OCI-LY1 (cell line): ENCODE measurements around the gene JPH3.

Experiments used
- CTCF ChIP-seq: fragments of 200-600 bp; sonication (generic), shearing (Covaris generic); IDR thresholded peaks from 2 replicates; pipeline ENCODE4 v1.5.1; 2017; ENCODE audit warnings: mild to moderate bottlenecking, antibody characterized with exemption, low read length, moderate library complexity, mixed read lengths
- EZH2 ChIP-seq: fragments of 200-600 bp; sonication (generic), shearing (Covaris generic); IDR thresholded peaks from 2 replicates; pipeline ENCODE4 v1.8.0; 2017; ENCODE audit warnings: borderline replicate concordance, mixed run types, mild to moderate bottlenecking, antibody characterized with exemption, low read length, moderate library complexity, mixed read lengths

- TF ChIP-seq CTCF (no peak), EZH2 (no peak)
These were observed 20.5 kb downstream of the JPH3 start for GRCh38 chr16:87622756-87623319.
